DOHH2 (cell line): Measurements from ENCODE around the gene LAMC1.

ENCODE experiments used
- H3F3A ChIP-seq: fragments of 200-600 bp; sonication (generic), shearing (Covaris generic); 2 replicates; pipeline ENCODE4 v1.6.0; 2016; ENCODE audit warnings: antibody characterized with exemption, mild to moderate bottlenecking; ENCODE audit not compliant: control insufficient read depth, insufficient read depth
- H3K27ac ChIP-seq: fragments of 200-600 bp; sonication (generic); 2 replicates; pipeline ENCODE4 v1.5.1; 2014; ENCODE audit warnings: low read depth, mild to moderate bottlenecking, low read length, moderate library complexity
- H3K27me3 ChIP-seq: fragments of 200-600 bp; sonication (generic); 2 replicates; pipeline ENCODE4 v1.6.1; 2014; ENCODE audit warnings: mild to moderate bottlenecking, low read length, mixed read lengths; ENCODE audit not compliant: control insufficient read depth
- H3K36me3 ChIP-seq: fragments of 200-600 bp; sonication (generic); 2 replicates; pipeline ENCODE4 v1.6.1; 2014; ENCODE audit warnings: mild to moderate bottlenecking, low read length, moderate library complexity, mixed read lengths; ENCODE audit not compliant: control insufficient read depth
- H3K4me1 ChIP-seq: fragments of 200-600 bp; sonication (generic); 2 replicates; pipeline ENCODE4 v1.6.1; 2014; ENCODE audit warnings: mild to moderate bottlenecking, low read length, mixed read lengths; ENCODE audit not compliant: control insufficient read depth
- H3K4me2 ChIP-seq: fragments of 200-600 bp; sonication (generic); 2 replicates; pipeline ENCODE4 v1.6.0; 2014; ENCODE audit warnings: mild to moderate bottlenecking, low read length, moderate library complexity
- H3K4me3 ChIP-seq: fragments of 200-600 bp; sonication (generic); 2 replicates; pipeline ENCODE4 v1.5.1; 2014; ENCODE audit warnings: mild to moderate bottlenecking, low read length, mixed read lengths
- H3K79me2 ChIP-seq: fragments of 200-600 bp; sonication (generic); 2 replicates; pipeline ENCODE4 v1.6.1; 2014; ENCODE audit warnings: mild to moderate bottlenecking, low read length, mixed read lengths; ENCODE audit not compliant: control insufficient read depth
- H3K9me2 ChIP-seq: fragments of 200-600 bp; sonication (generic); replicated peaks from 2 replicates; pipeline ENCODE4 v1.6.1; 2014; ENCODE audit warnings: mild to moderate bottlenecking, low read length, mixed read lengths; ENCODE audit not compliant: control insufficient read depth
- H3K9me3 ChIP-seq: fragments of 200-600 bp; sonication (generic); 2 replicates; pipeline ENCODE4 v1.6.1; 2014; ENCODE audit warnings: antibody characterized with exemption, low read length, mixed read lengths; ENCODE audit not compliant: control insufficient read depth, insufficient read depth
- H4K20me1 ChIP-seq: fragments of 200-600 bp; sonication (generic); 2 replicates; pipeline ENCODE4 v1.6.0; 2014; ENCODE audit warnings: low read depth, mild to moderate bottlenecking, antibody characterized with exemption, low read length, moderate library complexity; ENCODE audit not compliant: control insufficient read depth, insufficient read depth
- CTCF ChIP-seq: fragments of 200-600 bp; sonication (generic); IDR thresholded peaks from one replicate; pipeline ENCODE4 v1.5.1; 2014; ENCODE audit warnings: antibody characterized with exemption, mild to moderate bottlenecking, low read depth, low read length; ENCODE audit not compliant: poor library complexity, severe bottlenecking
- EZH2phosphoT487 ChIP-seq: fragments of 200-600 bp; sonication (generic); IDR thresholded peaks from 2 replicates; pipeline ENCODE4 v1.6.1; 2017; ENCODE audit warnings: borderline replicate concordance, mild to moderate bottlenecking, antibody characterized with exemption, low read length, moderate library complexity, mixed read lengths

The LAMC1 gene

GRCh38 chr1:183164963-183165362, 141.7 kb downstream of the LAMC1 start:
- no peak for TF ChIP-seq EZH2phosphoT487
- TF ChIP-seq CTCF, result no peak
- H3K4me2 ChIP-seq, result no peak overlapping the region
- H3K36me3 ChIP-seq, result no peaks in the 10 kb centered on the region
- no peaks in the 10 kb centered on the region for H3F3A ChIP-seq
- no peak overlapping the region for H3K27ac ChIP-seq
- no peaks in the 10 kb centered on the region for H3K9me2 ChIP-seq
- H4K20me1 ChIP-seq, result no peaks in the 10 kb centered on the region
- H3K27me3 ChIP-seq, result peaks cover 2% of the 10 kb centered on the region; the same call in 1 of the 2 replicates
- no peaks in the 10 kb centered on the region for H3K79me2 ChIP-seq
- H3K9me3 ChIP-seq, result no peaks in the 10 kb centered on the region
- H3K4me1 ChIP-seq, result no peaks in the 10 kb centered on the region
- no peak overlapping the region for H3K4me3 ChIP-seq

- H3K4me2 ChIP-seq, result no peak overlapping the region
These were observed 142.2 kb downstream of the LAMC1 start for GRCh38 chr1:183165456-183165855.

GRCh38 chr1:183166454-183166853, 143.2 kb downstream of the LAMC1 start:
- no peaks in the 10 kb centered on the region for H3K4me1 ChIP-seq
- no peaks in the 10 kb centered on the region for H3K79me2 ChIP-seq
- no peak overlapping the region for H3K4me3 ChIP-seq
- no peaks in the 10 kb centered on the region for H3K9me2 ChIP-seq
- no peak for TF ChIP-seq CTCF
- TF ChIP-seq EZH2phosphoT487, result no peak
- H4K20me1 ChIP-seq, result no peaks in the 10 kb centered on the region
- no peaks in the 10 kb centered on the region for H3K36me3 ChIP-seq
- H3K4me2 ChIP-seq, result no peak overlapping the region
- H3K27me3 ChIP-seq, result peaks cover 4% of the 10 kb centered on the region; the same call in 1 of the 2 replicates
- no peaks in the 10 kb centered on the region for H3F3A ChIP-seq
- H3K9me3 ChIP-seq, result no peaks in the 10 kb centered on the region
- no peak overlapping the region for H3K27ac ChIP-seq

More at GRCh38 chr1:183165456-183165855, 142.2 kb downstream of the LAMC1 start:
- no peaks in the 10 kb centered on the region for H3K9me2 ChIP-seq
- H3K4me1 ChIP-seq, result no peaks in the 10 kb centered on the region
- no peak overlapping the region for H3K27ac ChIP-seq
- no peak overlapping the region for H3K4me3 ChIP-seq
- TF ChIP-seq CTCF (no peak), EZH2phosphoT487 (no peak)
- no peaks in the 10 kb centered on the region for H3K36me3 ChIP-seq
- no peaks in the 10 kb centered on the region for H3F3A ChIP-seq
- H3K27me3 ChIP-seq, result peaks cover 2% of the 10 kb centered on the region; the same call in 1 of the 2 replicates
- no peaks in the 10 kb centered on the region for H4K20me1 ChIP-seq
- no peaks in the 10 kb centered on the region for H3K9me3 ChIP-seq
- H3K79me2 ChIP-seq, result no peaks in the 10 kb centered on the region
